HepG2 (cell line): ENCODE measurements around the gene PLOD2. TPM values are rescaled to one million over a fixed set of nuclear protein-coding genes. Genes with fewer than 3 reads are reported as not detected.

Experiments used
- NFKB2 ChIP-seq: sonication (generic); formaldehyde crosslinking; IDR thresholded peaks from 2 replicates; pipeline ENCODE4 v1.4.0; 2020; ENCODE audit warnings: missing genetic modification reagents, borderline replicate concordance
- TBX2 ChIP-seq: sonication (generic); formaldehyde crosslinking; IDR thresholded peaks from 2 replicates; pipeline ENCODE4 v1.5.0; 2020; ENCODE audit warnings: missing genetic modification reagents, mild to moderate bottlenecking, borderline replicate concordance
- USF2 ChIP-seq, 2 experiments: sonication (generic) in 1 of 2; formaldehyde crosslinking in 1 of 2; IDR thresholded peaks; 2 replicates each; pipeline versions ENCODE4 v1.5.1 to v1.6.1; 2011 to 2020; ENCODE audit warnings: borderline replicate concordance in 1 of 2, low read depth in 1 of 2, low read length in 1 of 2, mild to moderate bottlenecking in 1 of 2, missing genetic modification reagents in 1 of 2, moderate library complexity in 1 of 2
- ZNF318 ChIP-seq: sonication (generic); formaldehyde crosslinking; IDR thresholded peaks from 2 replicates; pipeline ENCODE4 v1.4.0; 2020; ENCODE audit warnings: mild to moderate bottlenecking, missing genetic modification reagents
- ZNF430 ChIP-seq: sonication (generic); formaldehyde crosslinking; IDR thresholded peaks from 2 replicates; pipeline ENCODE4 v1.9.0; 2021; ENCODE audit warnings: mild to moderate bottlenecking, missing genetic modification reagents
- polyA plus RNA-seq, 8 experiments: library from polyadenylated mRNA; depleted of rRNA in 3 of 8; stranded (reverse) in 7 of 8; unstranded in 1 of 8; fragments of >200 nt; fragmentation: Illumina TruSeq in 4 of 8; extraction: Trizol in 4 of 8; gene quantifications; 2 replicates each; pipeline versions ENCODE4 v1.2.1 to v1.2.3, GENCODE V29; 2011 to 2016; ENCODE audit warnings: low read depth in 4 of 8, missing spikeins in 1 of 8, mixed read lengths in 1 of 8; ENCODE audit not compliant: insufficient read depth in 1 of 8
- total RNA-seq, 5 experiments: library from RNA; depleted of rRNA; stranded (reverse); fragments of >200 nt; fragmentation: Illumina TruSeq; extraction: Trizol; gene quantifications; 2 replicates each; pipeline ENCODE4 v1.2.3, GENCODE V29; 2016; ENCODE audit warnings: low read depth in 1 of 5

The PLOD2 gene
- total and polyA plus RNA-seq, 2 of the 13 experiments (the other 11 are each of a cell fraction or from before 2014, with no cell fraction given) = 107 to 161 TPM

- no peak for TF ChIP-seq USF2 (IDR thresholded peaks at IDR 0.05; ENCODE audit: low read depth, low read length)
- no peak for TF ChIP-seq USF2 (CRISPR knock-in tag; IDR thresholded peaks at IDR 0.05; ENCODE audit: borderline replicate concordance)
- TF ChIP-seq ZNF318 (CRISPR knock-in tag) = no peak
- no peak for TF ChIP-seq NFKB2 (CRISPR knock-in tag)
- TF ChIP-seq TBX2 (CRISPR knock-in tag) = no peak
- TF ChIP-seq ZNF430 = no peak
Measured at GRCh38 chr3:146037697-146038096, 123.3 kb downstream of the PLOD2 start (continued).
